ENCODE data around the gene HMSD.

GRCh38 chr18:63963615-63964256, 14.6 kb downstream of the HMSD start:
- TF ChIP-seq CTCF (IDR thresholded peaks at IDR 0.05) (peak; percentile 22 to 95 (median 84)), POLR2A (IDR thresholded peaks at IDR 0.05) (no peak)
